ENCODE results near the gene FXYD4.
A peak's percentile ranks its signal among the peaks of the same experiment; 100 is the strongest.
"Not testable (repeated sequence)": the region's sequence is repeated elsewhere in the genome, so short reads cannot be mapped to it uniquely, and the experiment has no call there.

Gene FXYD4, protein sequence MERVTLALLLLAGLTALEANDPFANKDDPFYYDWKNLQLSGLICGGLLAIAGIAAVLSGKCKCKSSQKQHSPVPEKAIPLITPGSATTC

DNA sequence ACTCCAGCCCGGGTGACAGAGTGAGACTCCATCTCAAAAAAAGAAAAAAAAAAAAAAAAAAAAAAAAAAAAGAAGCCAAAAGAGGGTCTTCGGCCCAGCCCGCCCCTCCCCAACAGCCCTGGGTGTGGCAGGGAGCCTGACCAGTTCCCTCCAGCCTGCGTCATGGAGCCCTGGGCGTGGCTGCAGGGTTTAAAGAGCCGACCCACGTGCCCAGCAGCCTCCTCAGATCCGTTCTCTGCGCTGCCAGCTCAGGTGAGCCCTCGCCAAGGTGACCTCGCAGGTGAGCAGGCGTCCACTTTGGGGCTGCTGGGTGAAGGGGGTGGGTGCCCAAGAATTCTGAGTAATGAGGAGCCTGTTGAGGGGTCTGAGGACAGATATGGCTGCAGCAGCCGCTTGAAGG lies at the start of gene FXYD4:
TSS of gene FXYD4 (plus strand) at position 219 of the 400 bp plus-strand sequence. CDS start 2,111 bp downstream, outside the sequence.
- DNase-seq (ENCODE audit: low spot score) = no peak

- no peak for DNase-seq (ENCODE audit: low spot score)
Observed at GRCh38 chr10:43322331-43322730, 49.1 kb upstream of the FXYD4 start.

DNA sequence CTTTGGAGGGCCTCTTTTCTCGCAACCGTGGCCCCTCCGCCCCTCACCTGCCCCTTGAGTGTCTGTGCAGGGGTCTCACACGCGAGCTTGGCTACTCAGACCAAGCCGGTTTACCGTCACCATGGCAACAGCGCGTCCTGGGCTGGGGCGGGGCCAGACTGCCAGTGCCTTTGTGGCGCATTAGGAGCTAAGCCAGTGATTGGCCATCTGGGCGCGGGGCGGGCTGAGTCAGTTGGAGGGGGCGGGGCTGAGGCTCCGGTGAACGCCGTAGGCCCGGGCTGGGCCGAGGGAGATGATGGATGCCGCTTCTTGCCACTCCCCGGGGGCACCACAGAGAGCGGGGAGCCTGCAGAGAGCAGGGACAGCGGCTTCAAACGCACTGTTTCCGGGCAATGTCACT lies 48.7 kb upstream of the FXYD4 start:
- peak; percentile 50 for DNase-seq (ENCODE audit: low spot score)

GRCh38 chr10:43323245-43323644 lies 48.2 kb upstream of the FXYD4 start:
- DNase-seq (ENCODE audit: low spot score) = no peak

DNA sequence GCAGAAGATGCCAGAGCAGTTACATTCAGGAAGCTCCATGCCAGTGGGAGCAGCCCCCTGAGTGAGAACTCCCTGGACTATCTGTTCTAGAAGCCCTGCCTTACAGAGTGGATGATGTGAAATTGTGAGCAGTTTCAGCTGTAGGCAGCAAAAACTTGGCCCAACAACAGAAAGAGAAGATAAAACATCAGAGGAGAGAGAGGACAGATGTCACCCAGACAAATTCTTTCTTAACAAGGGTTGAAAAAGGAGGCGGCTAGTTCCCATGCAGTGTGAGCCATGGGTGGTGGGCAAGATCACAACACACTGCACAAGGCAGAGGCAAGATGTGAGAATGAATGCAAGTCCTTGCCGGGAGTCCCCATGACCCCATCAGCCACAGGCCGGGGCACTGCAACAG lies 46.6 kb upstream of the FXYD4 start:
- no peak for DNase-seq (ENCODE audit: low spot score)

- DNase-seq (ENCODE audit: low spot score) = no peak
Observed at GRCh38 chr10:43327171-43327570, 44.3 kb upstream of the FXYD4 start.

- DNase-seq (ENCODE audit: low spot score) = no peak
Observed at GRCh38 chr10:43327986-43328385, 43.5 kb upstream of the FXYD4 start.

DNA sequence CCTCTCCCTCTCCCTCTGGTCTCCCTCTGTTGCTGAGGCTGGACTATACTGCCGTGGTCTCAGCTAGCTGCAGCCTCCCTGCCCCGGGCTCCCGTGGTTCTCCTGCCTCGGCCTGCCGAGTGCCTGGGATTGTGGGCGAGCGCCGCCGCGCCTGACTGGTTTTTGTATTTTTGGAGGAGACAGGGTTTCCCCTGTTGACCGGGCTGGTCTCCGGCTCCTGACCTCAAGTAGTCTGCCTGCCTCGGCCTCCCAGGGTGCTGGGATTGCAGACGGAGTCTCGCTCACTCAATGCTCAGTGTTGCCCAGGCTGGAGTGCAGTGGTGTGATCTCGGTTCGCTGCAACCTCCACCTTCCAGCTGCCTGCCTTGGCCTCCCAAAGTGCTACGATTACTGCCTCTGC lies 42.6 kb upstream of the FXYD4 start:
- not testable (repeated sequence) for DNase-seq (ENCODE audit: low spot score)

GRCh38 chr10:43329246-43329885 lies 42.1 kb upstream of the FXYD4 start:
- DNase-seq (ENCODE audit: low spot score) = not testable (repeated sequence)

GRCh38 chr10:43330049-43330823 lies 41.2 kb upstream of the FXYD4 start:
- DNase-seq (ENCODE audit: low spot score) = not testable (repeated sequence)

GRCh38 chr10:43330824-43331127 lies 40.7 kb upstream of the FXYD4 start:
- DNase-seq (ENCODE audit: low spot score) = not testable (repeated sequence)

GRCh38 chr10:43333653-43334052 lies 37.8 kb upstream of the FXYD4 start:
- DNase-seq (ENCODE audit: low spot score) = no peak

- no peak for DNase-seq (ENCODE audit: low spot score)
Observed at GRCh38 chr10:43336061-43336460, 35.4 kb upstream of the FXYD4 start.

GRCh38 chr10:43336641-43337318 lies 34.7 kb upstream of the FXYD4 start:
- no peak for DNase-seq (ENCODE audit: low spot score)

DNA sequence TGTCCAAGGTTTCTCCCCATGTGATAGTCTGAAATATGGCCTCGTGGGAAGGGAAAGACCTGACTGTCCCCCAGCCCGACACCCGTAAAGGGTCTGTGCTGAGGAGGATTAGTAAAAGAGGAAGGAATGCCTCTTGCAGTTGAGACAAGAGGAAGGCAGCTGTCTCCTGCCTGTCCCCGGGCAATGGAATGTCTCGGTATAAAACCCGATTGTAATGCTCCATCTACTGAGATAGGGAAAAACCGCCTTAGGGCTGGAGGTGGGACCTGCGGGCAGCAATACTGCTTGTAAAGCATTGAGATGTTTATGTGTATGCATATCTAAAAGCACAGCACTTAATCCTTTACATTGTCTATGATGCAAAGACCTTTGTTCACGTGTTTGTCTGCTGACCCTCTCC lies 33.9 kb upstream of the FXYD4 start:
- not testable (repeated sequence) for DNase-seq (ENCODE audit: low spot score)

DNA sequence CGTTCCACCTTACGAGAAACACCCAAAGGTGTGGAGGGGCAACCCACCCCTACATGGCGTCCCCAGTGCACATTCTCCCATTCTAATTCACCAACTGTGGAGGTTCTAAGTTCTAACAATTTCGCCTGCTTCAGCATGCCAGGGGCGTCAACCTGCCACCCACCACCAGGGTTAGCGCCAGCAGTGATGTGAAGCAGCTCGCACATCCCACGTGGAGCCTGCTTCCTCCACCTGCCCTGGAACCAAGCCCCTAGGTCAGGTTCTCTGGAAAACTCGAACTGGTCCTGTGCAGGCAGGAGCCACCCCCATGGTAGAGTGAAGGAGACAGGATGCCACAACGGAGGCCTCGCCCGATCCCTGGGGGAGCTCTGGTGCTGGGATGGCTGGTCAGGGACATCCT lies 33.3 kb upstream of the FXYD4 start:
- no peak for DNase-seq (ENCODE audit: low spot score)

DNA sequence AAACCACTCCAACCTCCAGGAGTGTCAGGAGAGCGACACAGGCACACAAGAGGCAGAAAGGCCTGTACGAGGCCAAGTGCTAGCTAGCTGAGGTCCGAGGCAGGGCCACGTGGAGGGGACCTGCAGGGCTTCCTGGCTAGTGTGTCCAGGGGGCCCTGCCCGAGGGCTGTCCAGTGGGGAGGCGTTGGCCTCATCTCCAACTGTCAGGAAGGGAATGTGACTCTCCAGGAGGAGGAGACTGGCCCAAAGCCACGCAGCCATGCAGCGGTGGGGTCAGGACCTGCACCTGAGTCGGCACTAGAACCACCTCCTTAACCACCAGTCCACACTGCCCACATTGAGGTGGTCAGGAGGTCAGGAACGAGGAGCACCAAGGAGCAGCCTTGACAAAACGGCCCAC lies 32.3 kb upstream of the FXYD4 start:
- no peak for DNase-seq (ENCODE audit: low spot score)

- DNase-seq (ENCODE audit: low spot score) = no peak
Observed at GRCh38 chr10:43340101-43340500, 31.3 kb upstream of the FXYD4 start.

DNA sequence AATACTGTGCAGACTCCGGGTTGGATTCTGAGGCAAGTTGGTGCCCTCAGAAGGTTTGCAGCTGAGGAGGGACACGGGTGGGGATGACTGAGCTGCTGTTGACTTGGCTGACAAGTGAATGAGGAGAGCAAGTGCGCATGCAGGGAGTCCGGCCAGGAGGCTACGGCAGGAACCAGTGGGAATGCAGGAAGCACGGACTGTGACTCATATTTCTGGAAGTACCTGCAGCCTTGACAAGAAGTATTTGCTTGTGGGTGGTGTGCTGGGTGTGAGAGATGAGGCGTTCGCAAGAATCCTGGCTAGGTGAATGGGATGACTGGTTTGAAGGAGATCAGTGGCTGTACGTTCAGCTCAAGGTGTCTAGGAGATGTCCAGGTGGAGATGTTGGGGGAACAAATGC lies 30.8 kb upstream of the FXYD4 start:
- no peak for DNase-seq (ENCODE audit: low spot score)

DNA sequence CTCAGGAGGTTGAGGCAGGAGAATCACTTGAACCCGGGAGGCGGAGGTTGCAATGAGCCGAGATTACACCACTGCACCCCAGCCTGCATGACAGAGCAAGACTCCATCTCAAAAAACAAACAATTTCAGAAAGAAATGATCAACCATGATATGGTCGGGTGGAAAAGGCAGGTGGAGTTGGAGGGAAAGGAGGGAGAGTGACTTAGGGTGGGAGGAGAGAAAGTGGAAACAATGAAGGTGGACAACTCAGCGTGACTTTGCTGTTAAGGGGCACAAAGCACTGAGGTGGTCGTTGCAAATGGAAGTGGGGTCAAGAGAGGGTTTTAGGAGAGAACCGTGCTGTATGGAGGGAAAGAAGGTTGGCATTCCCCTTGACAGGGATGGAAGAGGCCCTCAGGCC lies 30.0 kb upstream of the FXYD4 start:
- no peak for DNase-seq (ENCODE audit: low spot score)

- no peak for DNase-seq (ENCODE audit: low spot score)
Observed at GRCh38 chr10:43342279-43343125, 28.9 kb upstream of the FXYD4 start.

- DNase-seq (ENCODE audit: low spot score) = no peak
Observed at GRCh38 chr10:43343126-43343525, 28.3 kb upstream of the FXYD4 start.

Data from hematopoietic multipotent progenitor cell treated with erythropoietin and hydrocortisone succinate and interleukin-3 and kit ligand, for 15 days (in vitro differentiated cells).